Effector CD8-positive, alpha-beta T cell (primary cell): ENCODE data around the gene THAP2.
A peak's percentile ranks its signal among the peaks of the same experiment; 100 is the strongest.
"Not testable (repeated sequence)": the region's sequence is repeated elsewhere in the genome, so short reads cannot be mapped to it uniquely, and the experiment has no call there.

Experiments
- DNase-seq: peaks from one replicate; lab custom pipeline; 2025; lab: John Stamatoyannopoulos, UW

THAP2 gene

GRCh38 chr12:71662849-71663560, 1.1 kb upstream of the THAP2 start:
- DNase-seq = peak; percentile 51

DNA sequence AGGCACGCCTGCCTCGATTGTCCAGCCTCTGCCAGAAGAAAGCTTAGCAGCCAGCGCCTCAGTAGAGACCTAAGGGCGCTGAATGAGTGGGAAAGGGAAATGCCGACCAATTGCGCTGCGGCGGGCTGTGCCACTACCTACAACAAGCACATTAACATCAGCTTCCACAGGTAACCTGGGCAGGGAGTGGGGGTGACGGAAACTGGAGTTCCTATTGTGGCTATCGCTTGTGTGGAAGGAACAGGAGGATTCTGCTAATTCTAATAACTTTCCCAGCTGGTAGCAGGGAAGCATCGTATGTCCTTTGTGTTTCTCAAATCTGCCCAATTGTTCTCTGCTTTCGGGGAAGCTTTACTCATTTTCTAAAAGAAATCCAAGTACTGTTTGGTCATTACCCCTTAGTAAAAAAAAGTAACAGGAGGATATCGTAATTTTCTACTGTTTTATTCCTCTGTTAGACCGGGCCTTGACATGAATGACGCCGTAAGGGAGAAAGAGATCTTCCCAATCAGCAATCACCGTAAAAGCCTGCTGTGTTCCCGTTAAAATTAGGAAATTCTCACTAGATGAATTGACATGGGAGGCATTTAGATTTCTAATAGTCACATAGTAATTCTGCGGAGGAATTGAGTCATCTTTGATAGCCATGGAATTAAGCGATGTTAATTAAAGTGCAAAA, 449 bp downstream of the THAP2 start:
- DNase-seq = no peak

- no peak for DNase-seq
Observed at GRCh38 chr12:71665090-71665463, 976 bp downstream of the THAP2 start.

- no peak for DNase-seq
Observed at GRCh38 chr12:71666259-71666658, 2.2 kb downstream of the THAP2 start.

DNA sequence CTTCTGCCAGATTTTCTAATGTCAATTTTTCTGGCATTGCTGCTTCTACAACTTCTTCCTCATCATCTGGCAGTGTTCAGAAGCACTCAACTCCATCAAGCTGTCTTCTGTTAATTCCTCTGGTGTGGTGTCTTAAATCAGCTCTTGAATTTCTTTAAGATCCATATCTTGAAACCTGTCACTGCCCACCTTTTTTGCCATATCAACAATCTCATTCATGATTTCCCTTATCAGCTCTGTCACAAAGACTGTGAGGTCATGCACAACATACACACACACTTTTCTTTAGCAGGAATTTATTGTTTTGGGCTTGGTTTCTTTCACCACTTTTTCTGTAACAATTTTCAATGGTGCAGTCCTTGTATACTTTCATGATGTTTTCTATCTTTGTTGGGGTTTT, 7.2 kb downstream of the THAP2 start:
- no peak for DNase-seq

DNA sequence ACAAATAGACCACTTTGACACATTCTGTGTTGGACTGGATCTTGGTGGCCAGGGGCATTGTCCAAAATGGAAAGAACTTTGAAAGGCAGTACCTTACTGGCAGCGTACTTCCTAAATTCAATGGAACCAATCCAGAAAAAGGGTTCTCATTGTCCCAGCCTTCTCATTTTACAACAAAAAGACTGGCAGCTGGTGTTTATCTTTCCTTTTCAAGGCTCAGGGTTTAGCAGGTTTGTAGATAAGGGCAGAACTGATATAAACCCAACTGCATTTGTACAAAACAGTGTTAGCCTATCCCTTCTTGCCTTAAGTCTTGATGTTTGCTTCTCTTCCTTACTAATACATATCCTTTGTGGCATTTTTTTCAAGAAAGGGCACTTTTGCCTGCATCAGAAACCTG, 7.7 kb downstream of the THAP2 start:
- DNase-seq = no peak

- DNase-seq = no peak
Observed at GRCh38 chr12:71682466-71682865, 18.4 kb downstream of the THAP2 start.

- DNase-seq = no peak
Observed at GRCh38 chr12:71683633-71684032, 19.5 kb downstream of the THAP2 start.

DNA sequence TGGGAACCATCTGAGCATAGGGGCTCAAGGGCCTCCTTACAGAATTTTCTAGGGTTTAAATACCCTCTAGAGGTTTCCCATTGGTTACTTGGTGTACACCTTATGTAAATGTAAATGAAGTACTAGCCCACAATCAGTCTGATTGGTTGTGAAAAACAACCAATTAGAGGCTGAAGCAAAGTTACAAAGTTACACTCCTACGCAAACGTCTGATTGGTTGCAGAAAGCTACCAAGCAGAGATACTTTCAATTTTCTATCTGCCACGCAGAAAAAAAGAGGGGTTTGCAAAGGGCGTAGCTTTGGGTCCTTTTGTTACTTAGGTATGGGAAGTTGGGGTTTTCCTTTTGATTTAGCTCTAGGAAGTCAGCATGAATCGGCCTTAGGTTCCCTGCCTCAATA, 20.0 kb downstream of the THAP2 start:
- DNase-seq = no peak

- no peak for DNase-seq
Observed at GRCh38 chr12:71685312-71685906, 21.3 kb downstream of the THAP2 start.

GRCh38 chr12:71685914-71686657, 22.0 kb downstream of the THAP2 start, which contains the start of gene TMEM19:
Gene TMEM19 (plus strand): TSS chr12:71686082. CDS start chr12:71686681, 599 bp downstream.
- peak; percentile 73 for DNase-seq

GRCh38 chr12:71686658-71687025, 22.5 kb downstream of the THAP2 start:
- no peak for DNase-seq

DNA sequence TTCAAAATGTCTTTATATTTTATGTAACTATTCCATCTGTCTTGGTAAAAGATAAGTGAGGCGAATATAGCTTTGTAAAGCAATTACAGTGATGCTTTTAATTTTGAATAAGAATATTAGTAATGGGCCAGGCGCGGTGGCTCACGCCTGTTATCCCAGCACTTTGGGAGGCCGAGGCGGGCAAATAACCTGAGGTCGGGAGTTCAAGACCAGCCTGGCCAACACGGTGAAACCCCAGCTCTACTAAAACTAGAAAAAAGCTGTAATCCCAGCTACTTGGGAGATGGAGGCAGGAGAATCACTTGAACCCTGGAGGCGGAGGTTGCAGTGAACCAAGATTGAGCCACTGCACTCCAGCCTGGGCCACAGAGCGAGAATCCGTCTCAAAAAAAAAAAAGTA, 23.1 kb downstream of the THAP2 start:
- not testable (repeated sequence) for DNase-seq

DNA sequence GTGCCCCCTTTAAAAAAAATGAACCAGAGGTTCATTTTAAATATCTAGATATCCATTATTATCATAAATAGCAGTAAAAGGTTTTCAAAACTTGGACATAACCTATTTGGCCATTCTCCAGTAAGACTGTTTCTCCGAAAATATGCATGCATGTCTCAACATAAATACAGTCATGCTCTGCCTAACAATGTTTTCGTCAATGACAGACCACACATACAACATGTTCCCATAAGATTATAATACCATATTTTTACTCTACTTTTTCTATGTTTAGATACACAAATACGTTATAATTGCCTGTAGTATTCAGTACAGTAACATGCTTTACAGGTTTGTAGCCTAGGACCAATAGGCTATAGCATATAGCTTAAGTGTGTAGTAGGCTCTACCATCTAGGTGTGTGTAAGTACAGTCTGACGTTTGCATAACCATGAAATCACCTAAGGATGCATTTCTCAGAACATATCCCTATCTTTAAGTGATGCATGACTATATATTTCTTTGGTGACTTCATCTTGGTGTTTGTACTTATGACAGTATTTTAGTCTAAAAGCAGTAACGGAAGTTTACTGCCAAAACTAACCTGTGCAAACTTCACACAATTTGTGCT, 25.0 kb downstream of the THAP2 start:
- no peak for DNase-seq

- no peak for DNase-seq
Observed at GRCh38 chr12:71691504-71692129, 27.5 kb downstream of the THAP2 start.

- DNase-seq = no peak
Observed at GRCh38 chr12:71693126-71693525, 29.0 kb downstream of the THAP2 start.

- DNase-seq = not testable (repeated sequence)
Observed at GRCh38 chr12:71693651-71694050, 29.6 kb downstream of the THAP2 start.

- no peak for DNase-seq
Observed at GRCh38 chr12:71694099-71694820, 30.2 kb downstream of the THAP2 start.

GRCh38 chr12:71695782-71696181, 31.7 kb downstream of the THAP2 start:
- no peak for DNase-seq

- not testable (repeated sequence) for DNase-seq
Observed at GRCh38 chr12:71702181-71702580, 38.1 kb downstream of the THAP2 start.

DNA sequence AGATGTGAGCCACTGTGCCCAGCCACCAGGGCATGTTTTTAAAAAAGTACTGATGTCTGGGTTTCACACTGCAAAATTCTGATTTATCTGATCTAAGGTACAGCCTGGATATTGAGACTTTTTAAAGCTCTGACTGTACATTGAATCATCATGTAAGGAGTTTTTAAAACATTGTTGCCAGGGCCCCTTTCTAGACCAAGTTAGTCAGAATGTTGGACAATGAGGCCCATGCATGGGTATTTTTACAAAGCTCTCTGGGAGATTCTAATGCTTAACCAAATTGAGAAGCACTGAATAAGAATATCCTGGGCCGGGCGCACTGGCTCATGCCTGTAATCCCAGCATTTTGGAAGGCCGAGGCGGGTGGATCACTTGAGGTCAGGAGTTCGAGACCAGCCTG, 38.5 kb downstream of the THAP2 start:
- DNase-seq = no peak
